K562 (cell line): ENCODE measurements around the gene CACYBP. TPM values are rescaled to one million over a fixed set of nuclear protein-coding genes. Genes with fewer than 3 reads are reported as not detected.

Source experiments
- ATF1 ChIP-seq, 2 experiments: fragments of 450-650 bp in 1 of 2; IDR thresholded peaks; 2 replicates each; pipeline ENCODE4 v1.6.1; 2016; ENCODE audit warnings: missing compliant biosample characterization in 1 of 2, missing genetic modification characterization in 1 of 2
- CGGBP1 ChIP-seq: fragments of 250-450 bp; sonication (Bioruptor Pico); IDR thresholded peaks from 2 replicates; pipeline ENCODE4 v1.9.0; 2021; ENCODE audit warnings: mild to moderate bottlenecking
- CSDE1 ChIP-seq, 2 experiments: fragments of 450-650 bp; IDR thresholded peaks; 2 replicates each; pipeline ENCODE4 v1.6.1; 2016; ENCODE audit warnings: mild to moderate bottlenecking in 1 of 2
- ELF4 ChIP-seq: fragments of 450-650 bp; formaldehyde crosslinking; IDR thresholded peaks from 2 replicates; pipeline ENCODE4 v1.4.0; 2022; ENCODE audit warnings: missing genetic modification characterization
- ESRRB ChIP-seq: fragments of 250-450 bp; sonication (Bioruptor Pico); IDR thresholded peaks from 2 replicates; pipeline ENCODE4 v1.5.0; 2020; ENCODE audit warnings: mild to moderate bottlenecking, moderate library complexity, borderline replicate concordance
- HMG20B ChIP-seq: fragments of 250-450 bp; sonication (Bioruptor Pico); IDR thresholded peaks from 2 replicates; pipeline ENCODE4 v1.5.0; 2021; ENCODE audit warnings: mild to moderate bottlenecking
- MTA2 ChIP-seq: fragments of 450-650 bp; IDR thresholded peaks from 2 replicates; pipeline ENCODE4 v1.6.1; 2016; ENCODE audit warnings: low read depth
- PATZ1 ChIP-seq: fragments of 250-450 bp; sonication (Bioruptor Pico); IDR thresholded peaks from 2 replicates; pipeline ENCODE4 v1.5.0; 2020; ENCODE audit warnings: mild to moderate bottlenecking, borderline replicate concordance
- SNIP1 ChIP-seq: fragments of 450-650 bp; IDR thresholded peaks from 2 replicates; pipeline ENCODE4 v1.7.1; 2017; ENCODE audit warnings: low read depth, mild to moderate bottlenecking
- TRIM28 ChIP-seq: fragments of 450-650 bp; IDR thresholded peaks from 2 replicates; pipeline ENCODE4 v1.6.1; 2017
- ZBTB40 ChIP-seq, 2 experiments: fragments of 450-650 bp in 1 of 2; sonication (generic) in 1 of 2; formaldehyde crosslinking in 1 of 2; IDR thresholded peaks; 2 replicates each; pipeline versions ENCODE4 v1.7.1 to v1.9.0; 2016 to 2022; ENCODE audit warnings: inconsistent platforms in 1 of 2, mild to moderate bottlenecking in 1 of 2, missing genetic modification reagents in 1 of 2
- ZC3H8 ChIP-seq: fragments of 450-650 bp; IDR thresholded peaks from 2 replicates; pipeline ENCODE4 v1.6.1; 2017
- ZNF12 ChIP-seq: sonication (generic); formaldehyde crosslinking; IDR thresholded peaks from 2 replicates; pipeline ENCODE4 v1.4.0; 2020; ENCODE audit warnings: mild to moderate bottlenecking, missing genetic modification reagents
- polyA plus RNA-seq, 8 experiments: library from polyadenylated mRNA; depleted of rRNA in 4 of 8; stranded (reverse) in 5 of 8; unstranded in 3 of 8; fragments of >200 nt; fragmentation: Nextera tagmentation in 2 of 8; fragmentation: Illumina TruSeq in 1 of 8; extraction: Ambion mirVana in 2 of 8; extraction: Trizol in 1 of 8; gene quantifications; 2 replicates each; pipeline versions ENCODE4 v1.2.1 to v1.2.3, GENCODE V29; 2011 to 2014; ENCODE audit warnings: inconsistent platforms in 1 of 8, missing spikeins in 1 of 8
- total RNA-seq, 7 experiments: library from RNA; depleted of rRNA in 6 of 7; stranded (reverse); fragments of >200 nt in 6 of 7; fragmentation: Illumina TruSeq in 2 of 7; extraction: Trizol in 2 of 7; gene quantifications; 2 replicates each; pipeline versions ENCODE4 v1.2.1 to v1.2.3, GENCODE V29; 2011 to 2021; ENCODE audit warnings: low replicate concordance in 1 of 7
- TF ChIP-seq, protein P1 (sequence below): fragments of 450-650 bp; IDR thresholded peaks from one replicate; pipeline ENCODE4 v1.6.1; 2018; ENCODE audit warnings: mild to moderate bottlenecking, moderate library complexity; ENCODE audit not compliant: partially characterized antibody
- TF ChIP-seq, protein P2 (sequence below): fragments of 450-650 bp; formaldehyde crosslinking; IDR thresholded peaks from 2 replicates; pipeline ENCODE4 v1.4.0; 2020; ENCODE audit warnings: mild to moderate bottlenecking, moderate library complexity

CACYBP gene
- total and polyA plus RNA-seq, 9 of the 15 experiments (the other 6 are each of a cell fraction or from before 2014, with no cell fraction given) = 147 to 1,576 (median 488) TPM

GRCh38 chr1:174968750-174969244, 30.9 kb upstream of the CACYBP start (continued):
- TF ChIP-seq ZBTB40 (IDR thresholded peaks at IDR 0.05) (peak; percentile 45), ZBTB40 (CRISPR knock-in tag; IDR thresholded peaks at IDR 0.05) (no peak), CSDE1 (IDR thresholded peaks at IDR 0.05) (no peak), SNIP1 (no peak), ESRRB (CRISPR knock-in tag) (no peak), ELF4 (CRISPR knock-in tag) (no peak), PATZ1 (CRISPR knock-in tag) (no peak), CGGBP1 (CRISPR knock-in tag) (no peak), ZNF12 (CRISPR knock-in tag) (no peak), ZC3H8 (no peak), HMG20B (CRISPR knock-in tag) (no peak), MTA2 (no peak), ATF1 (CRISPR knock-in tag; IDR thresholded peaks at IDR 0.05) (no peak), ATF1 (tag; IDR thresholded peaks at IDR 0.05) (no peak), TRIM28 (no peak)
- TF ChIP-seq, protein P1, sequence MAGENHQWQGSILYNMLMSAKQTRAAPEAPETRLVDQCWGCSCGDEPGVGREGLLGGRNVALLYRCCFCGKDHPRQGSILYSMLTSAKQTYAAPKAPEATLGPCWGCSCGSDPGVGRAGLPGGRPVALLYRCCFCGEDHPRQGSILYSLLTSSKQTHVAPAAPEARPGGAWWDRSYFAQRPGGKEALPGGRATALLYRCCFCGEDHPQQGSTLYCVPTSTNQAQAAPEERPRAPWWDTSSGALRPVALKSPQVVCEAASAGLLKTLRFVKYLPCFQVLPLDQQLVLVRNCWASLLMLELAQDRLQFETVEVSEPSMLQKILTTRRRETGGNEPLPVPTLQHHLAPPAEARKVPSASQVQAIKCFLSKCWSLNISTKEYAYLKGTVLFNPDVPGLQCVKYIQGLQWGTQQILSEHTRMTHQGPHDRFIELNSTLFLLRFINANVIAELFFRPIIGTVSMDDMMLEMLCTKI = no peak
- TF ChIP-seq, protein P2, sequence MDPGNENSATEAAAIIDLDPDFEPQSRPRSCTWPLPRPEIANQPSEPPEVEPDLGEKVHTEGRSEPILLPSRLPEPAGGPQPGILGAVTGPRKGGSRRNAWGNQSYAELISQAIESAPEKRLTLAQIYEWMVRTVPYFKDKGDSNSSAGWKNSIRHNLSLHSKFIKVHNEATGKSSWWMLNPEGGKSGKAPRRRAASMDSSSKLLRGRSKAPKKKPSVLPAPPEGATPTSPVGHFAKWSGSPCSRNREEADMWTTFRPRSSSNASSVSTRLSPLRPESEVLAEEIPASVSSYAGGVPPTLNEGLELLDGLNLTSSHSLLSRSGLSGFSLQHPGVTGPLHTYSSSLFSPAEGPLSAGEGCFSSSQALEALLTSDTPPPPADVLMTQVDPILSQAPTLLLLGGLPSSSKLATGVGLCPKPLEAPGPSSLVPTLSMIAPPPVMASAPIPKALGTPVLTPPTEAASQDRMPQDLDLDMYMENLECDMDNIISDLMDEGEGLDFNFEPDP = no peak
